PFSK-1 (cell line): Measurements from ENCODE around the gene RPS6KC1.

Experiments
- FOXP2 ChIP-seq: optimal IDR thresholded peaks from 2 replicates; pipeline ENCODE3; 2011; ENCODE audit warnings: borderline replicate concordance, control low read depth, inconsistent platforms; ENCODE audit not compliant: insufficient read depth; ENCODE audit errors: extremely low read length, extremely low read depth
- POLR2AphosphoS5 ChIP-seq: IDR thresholded peaks from 2 replicates; pipeline ENCODE4 v1.6.1; 2012; ENCODE audit warnings: low read depth, mild to moderate bottlenecking, control low read depth, low read length, moderate library complexity
- REST ChIP-seq, 2 experiments: IDR thresholded peaks; 2 replicates each; pipeline versions ENCODE4 v1.6.1 to v1.8.0; 2011 to 2012; ENCODE audit warnings: low read depth in 2 of 2, low read length in 2 of 2, control low read depth in 1 of 2, inconsistent platforms in 1 of 2, mild to moderate bottlenecking in 1 of 2, moderate library complexity in 1 of 2; ENCODE audit not compliant: insufficient read depth in 1 of 2
- SIN3A ChIP-seq: IDR thresholded peaks from 2 replicates; pipeline ENCODE4 v1.6.1; 2012; ENCODE audit warnings: mild to moderate bottlenecking, low read length, moderate library complexity, borderline replicate concordance; ENCODE audit not compliant: insufficient read depth
- TAF1 ChIP-seq: IDR thresholded peaks from 2 replicates; pipeline ENCODE4 v1.6.1; 2012; ENCODE audit warnings: low read length, control low read depth, borderline replicate concordance; ENCODE audit not compliant: insufficient read depth

Gene RPS6KC1

GRCh38 chr1:213245260-213245910, 194.3 kb downstream of the RPS6KC1 start:
- TF ChIP-seq REST (IDR thresholded peaks at IDR 0.05; ENCODE audit: insufficient read depth in 1 of 2, low read depth in 2 of 2, low read length in 2 of 2) (no peak), TAF1 (no peak), FOXP2 (no peak), SIN3A (no peak), POLR2AphosphoS5 (no peak)

GRCh38 chr1:213247038-213247437, 196.0 kb downstream of the RPS6KC1 start:
- TF ChIP-seq FOXP2 (no peak), TAF1 (no peak), REST (IDR thresholded peaks at IDR 0.05; ENCODE audit: insufficient read depth in 1 of 2, low read depth in 2 of 2, low read length in 2 of 2) (no peak), SIN3A (no peak), POLR2AphosphoS5 (no peak)

- TF ChIP-seq REST (IDR thresholded peaks at IDR 0.05; ENCODE audit: insufficient read depth in 1 of 2, low read depth in 2 of 2, low read length in 2 of 2) (no peak), POLR2AphosphoS5 (no peak), TAF1 (no peak), SIN3A (no peak), FOXP2 (no peak)
Observed at GRCh38 chr1:213249395-213249794, 198.4 kb downstream of the RPS6KC1 start.

GRCh38 chr1:213250041-213250440, 199.0 kb downstream of the RPS6KC1 start:
- TF ChIP-seq POLR2AphosphoS5 (no peak), REST (IDR thresholded peaks at IDR 0.05; ENCODE audit: insufficient read depth in 1 of 2, low read depth in 2 of 2, low read length in 2 of 2) (no peak), SIN3A (no peak), TAF1 (no peak), FOXP2 (no peak)
